Tibial nerve (tissue), 4 donors: ENCODE measurements around the gene PACSIN1. TPM values are rescaled to one million over a fixed set of nuclear protein-coding genes. Genes with fewer than 3 reads are reported as not detected.

Experiments
- DNase-seq, 2 donors: peaks; one replicate each; pipeline ENCODE4 v3.0.0-alpha.2; 2019; ENCODE audit warnings: low spot score in 2 of 2
- H3K27ac ChIP-seq, 4 donors: fragments of 200-600 bp; sonication (generic) in 3 of 4; one replicate each; pipeline ENCODE4 v1.5.1; 2017 to 2019; ENCODE audit warnings: mild to moderate bottlenecking in 1 of 4
- H3K27me3 ChIP-seq, 2 donors: fragments of 200-600 bp; sonication (generic) in 1 of 2; one replicate each; pipeline versions ENCODE4 v1.5.1 to v1.6.0; 2017 to 2019
- H3K36me3 ChIP-seq, 3 donors: fragments of 200-600 bp; sonication (generic); one replicate each; pipeline ENCODE4 v1.5.1; 2018 to 2019
- H3K4me1 ChIP-seq, 4 donors: fragments of 200-600 bp; sonication (generic) in 3 of 4; one replicate each; pipeline ENCODE4 v1.5.1; 2017 to 2019
- H3K4me3 ChIP-seq, 4 donors: fragments of 200-600 bp; sonication (generic) in 3 of 4; one replicate each; pipeline ENCODE4 v1.5.1; 2017 to 2019; ENCODE audit warnings: mild to moderate bottlenecking in 1 of 4, moderate library complexity in 1 of 4
- H3K9me3 ChIP-seq, 4 donors: fragments of 200-600 bp; sonication (generic) in 3 of 4; one replicate each; pipeline ENCODE4 v1.5.1; 2017 to 2019
- CTCF ChIP-seq, 5 experiments: fragments of 200-600 bp in 3 of 5; fragments of 450-650 bp in 2 of 5; sonication (generic) in 3 of 5; IDR thresholded peaks; one replicate each; pipeline ENCODE4 v1.5.1; 2016 to 2019; ENCODE audit warnings: antibody characterized with exemption in 5 of 5, mild to moderate bottlenecking in 3 of 5, moderate library complexity in 2 of 5
- EP300 ChIP-seq, 2 donors: sonication (generic); formaldehyde crosslinking; IDR thresholded peaks; one replicate each; pipeline ENCODE4 v1.6.1; 2017; ENCODE audit warnings: antibody characterized with exemption in 2 of 2, mild to moderate bottlenecking in 1 of 2
- POLR2A ChIP-seq, 2 donors: fragments of 450-650 bp; IDR thresholded peaks; one replicate each; pipeline ENCODE4 v1.6.1; 2017; ENCODE audit warnings: antibody characterized with exemption in 2 of 2, mild to moderate bottlenecking in 2 of 2, moderate library complexity in 2 of 2
- WGBS, 2 donors: methylation state at CpG; one replicate each; pipeline ENCODE4 v1.1.5; 2018; 5-methylcytosine and 5-hydroxymethylcytosine counted together
- total RNA-seq, 4 donors: library from RNA; depleted of rRNA; stranded (reverse); fragments of >200 nt; gene quantifications; one replicate each; pipeline ENCODE4 v1.1.0, GENCODE V29; 2016

PACSIN1 gene
- total RNA-seq, 4 donors from 2014 or later = 0.30 to 2.6 (median 0.42) TPM; not detected in 1

- peaks cover 0 to 32% (median 0%) of the 10 kb centered on the region in 3 donors for H3K36me3 ChIP-seq
- H3K27me3 ChIP-seq = no peaks in the 10 kb centered on the region
- no peak overlapping the region for H3K27ac ChIP-seq
- TF ChIP-seq POLR2A (IDR thresholded peaks at IDR 0.05) (no peak), EP300 (IDR thresholded peaks at IDR 0.05) (no peak), CTCF (IDR thresholded peaks at IDR 0.05) (no peak)
- H3K4me1 ChIP-seq = peaks cover 0 to 13% (median 0%) of the 10 kb centered on the region in 4 donors
- no peaks in the 10 kb centered on the region for H3K9me3 ChIP-seq
- H3K4me3 ChIP-seq = no peak overlapping the region
- no peak for DNase-seq
- WGBS, 2 donors = 80 to 95% methylated on average over 3 to 6 of the region's 6 CpGs
Observed at GRCh38 chr6:34583461-34583860, 117.6 kb downstream of the PACSIN1 start.

GRCh38 chr6:34583861-34584604 is 118.2 kb downstream of the PACSIN1 start:
- no peak for DNase-seq
- TF ChIP-seq POLR2A (IDR thresholded peaks at IDR 0.05) = no peak
- TF ChIP-seq CTCF (IDR thresholded peaks at IDR 0.05) = no peak
- TF ChIP-seq EP300 (IDR thresholded peaks at IDR 0.05) = no peak
- no peaks in the 10 kb centered on the region for H3K27me3 ChIP-seq
- peaks cover 0 to 38% (median 3%) of the 10 kb centered on the region in 3 donors for H3K36me3 ChIP-seq
- no peak overlapping the region for H3K27ac ChIP-seq
- 54 to 63% methylated on average over 5 of the region's 5 CpGs for WGBS, 2 donors
- H3K4me1 ChIP-seq = peaks cover 0 to 13% (median 0%) of the 10 kb centered on the region in 4 donors
- no peak overlapping the region for H3K4me3 ChIP-seq
- H3K9me3 ChIP-seq = no peaks in the 10 kb centered on the region

DNA sequence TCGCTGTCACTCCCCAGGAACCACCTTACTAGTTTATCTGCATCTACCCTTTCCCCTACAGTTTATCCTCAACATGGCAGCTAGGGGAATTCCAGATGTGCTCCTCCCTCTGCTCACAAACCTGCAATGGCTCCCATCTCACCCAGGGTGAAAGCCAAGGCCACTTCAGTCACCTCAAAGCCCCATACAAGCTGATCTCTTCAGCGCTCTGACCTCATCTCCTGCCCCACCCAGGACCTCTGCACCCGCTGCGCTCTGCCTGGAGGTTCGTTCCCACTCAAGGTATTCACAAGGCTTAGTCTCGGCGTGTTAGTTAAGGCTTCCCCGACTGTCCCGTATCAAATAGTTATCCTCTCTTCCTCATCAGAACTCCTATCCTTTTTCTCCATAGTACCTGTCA is 118.8 kb downstream of the PACSIN1 start:
- no peak for DNase-seq
- TF ChIP-seq CTCF (IDR thresholded peaks at IDR 0.05) (no peak), POLR2A (IDR thresholded peaks at IDR 0.05) (no peak), EP300 (IDR thresholded peaks at IDR 0.05) (no peak)
- no peak overlapping the region for H3K4me3 ChIP-seq
- H3K4me1 ChIP-seq = peaks cover 0 to 13% (median 0%) of the 10 kb centered on the region in 4 donors
- no peaks in the 10 kb centered on the region for H3K9me3 ChIP-seq
- no peaks in the 10 kb centered on the region for H3K27me3 ChIP-seq
- peaks cover 0 to 44% (median 7%) of the 10 kb centered on the region in 3 donors for H3K36me3 ChIP-seq
- 84 to 96% methylated on average over 9 of the region's 9 CpGs for WGBS, 2 donors
- no peak overlapping the region for H3K27ac ChIP-seq

Other genes with a start within 250 kb of the PACSIN1 start
- gene HMGA1, start 229.2 kb upstream of the PACSIN1 start, total RNA-seq = 10 to 100 TPM in 1 of 4 donors, 1 to 10 TPM in 3; 6.5 to 32.7 (median 7.8) TPM
- 10 to 100 TPM; 36.3 to 51.9 (median 42.9) TPM for gene SMIM29, start 217.1 kb upstream of the PACSIN1 start, total RNA-seq
- gene NUDT3, start 73.4 kb upstream of the PACSIN1 start, total RNA-seq = 10 to 100 TPM; 51.6 to 88.7 (median 57.3) TPM
- gene RPS10, start 40.0 kb upstream of the PACSIN1 start, total RNA-seq = 1,000 to 10,000 TPM; 1,731 to 2,603 (median 2,031) TPM
- not detected for gene SPDEF, start 90.3 kb downstream of the PACSIN1 start, total RNA-seq
- gene ILRUN, start 230.7 kb downstream of the PACSIN1 start, total RNA-seq = 10 to 100 TPM; 57.6 to 78.9 (median 65.7) TPM